ENCODE measurements around the gene ZFP57.

- TF ChIP-seq CTCF (IDR thresholded peaks at IDR 0.05; ENCODE audit: poor library complexity, severe bottlenecking) = no peak
- TF ChIP-seq POLR2AphosphoS5 (IDR thresholded peaks at IDR 0.05) = no peak
- TF ChIP-seq REST (IDR thresholded peaks at IDR 0.05; ENCODE audit: borderline replicate concordance) = no peak
Measured at GRCh38 chr6:29685718-29686326, 4.9 kb upstream of the ZFP57 start.

Measured in neural cell (in vitro differentiated cells).